Activated B cell treated with CpG ODN at 0.5 μM for 24 hours (primary cell): Measurements from ENCODE around the gene PRR5L. TPM values are rescaled to one million over a fixed set of nuclear protein-coding genes. Genes with fewer than 3 reads are reported as not detected.

Experiments
- ATAC-seq: fragments of 200-7000 bp; cut with Tn5 transposase; one replicate; pipeline ENCODE4 v1.10.0; 2021; ENCODE audit warnings: low read depth, mild to moderate bottlenecking, moderate library complexity
- CTCF ChIA-PET: fragments of 350-600 bp; sonication (Branson Sonifier 250); formaldehyde crosslinking; loops from one replicate; lab custom pipeline; 2021; ENCODE audit warnings: antibody characterized with exemption; lab: Charles Lee
- POLR2A ChIA-PET: fragments of 350-600 bp; sonication (Branson Sonifier 250); formaldehyde crosslinking; loops from one replicate; lab custom pipeline; 2021; ENCODE audit warnings: antibody characterized with exemption; lab: Charles Lee
- DNase-seq: peaks from one replicate; pipeline ENCODE4 v3.0.0; 2022
- H3K27ac Mint-ChIP-seq: one replicate; pipeline ENCODE4 v1.8.0; 2020; ENCODE audit warnings: mixed read lengths
- H3K27me3 Mint-ChIP-seq: one replicate; pipeline ENCODE4 v1.8.0; 2021; ENCODE audit warnings: mixed read lengths
- H3K36me3 Mint-ChIP-seq: one replicate; pipeline ENCODE4 v1.8.0; 2021; ENCODE audit warnings: low read depth, mixed read lengths
- H3K4me1 Mint-ChIP-seq: one replicate; pipeline ENCODE4 v1.8.0; 2021; ENCODE audit warnings: mixed read lengths
- H3K4me3 Mint-ChIP-seq: one replicate; pipeline ENCODE4 v1.8.0; 2020; ENCODE audit warnings: mild to moderate bottlenecking, mixed read lengths
- H3K9me3 Mint-ChIP-seq: one replicate; pipeline ENCODE4 v1.8.0; 2020; ENCODE audit warnings: mixed read lengths
- intact Hi-C: fragments of 100-400 bp; cut with micrococcal nuclease; formaldehyde crosslinking; loops from one replicate; pipeline ENCODE4 v1.15.1; 2024
- total RNA-seq: library from RNA; stranded (reverse); gene quantifications from 2 replicates; pipeline ENCODE4 v1.2.3, GENCODE V29; 2022
- TF ChIP-seq, protein P1 (sequence below): fragments of 200-600 bp; IDR thresholded peaks from one replicate; pipeline ENCODE4 v1.8.0; 2022; ENCODE audit warnings: antibody characterized with exemption, mild to moderate bottlenecking

The PRR5L gene, protein sequence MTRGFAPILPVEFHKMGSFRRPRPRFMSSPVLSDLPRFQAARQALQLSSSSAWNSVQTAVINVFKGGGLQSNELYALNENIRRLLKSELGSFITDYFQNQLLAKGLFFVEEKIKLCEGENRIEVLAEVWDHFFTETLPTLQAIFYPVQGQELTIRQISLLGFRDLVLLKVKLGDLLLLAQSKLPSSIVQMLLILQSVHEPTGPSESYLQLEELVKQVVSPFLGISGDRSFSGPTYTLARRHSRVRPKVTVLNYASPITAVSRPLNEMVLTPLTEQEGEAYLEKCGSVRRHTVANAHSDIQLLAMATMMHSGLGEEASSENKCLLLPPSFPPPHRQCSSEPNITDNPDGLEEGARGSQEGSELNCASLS
- total RNA-seq = 1.0 and 1.7 TPM in 2 replicates

DNA sequence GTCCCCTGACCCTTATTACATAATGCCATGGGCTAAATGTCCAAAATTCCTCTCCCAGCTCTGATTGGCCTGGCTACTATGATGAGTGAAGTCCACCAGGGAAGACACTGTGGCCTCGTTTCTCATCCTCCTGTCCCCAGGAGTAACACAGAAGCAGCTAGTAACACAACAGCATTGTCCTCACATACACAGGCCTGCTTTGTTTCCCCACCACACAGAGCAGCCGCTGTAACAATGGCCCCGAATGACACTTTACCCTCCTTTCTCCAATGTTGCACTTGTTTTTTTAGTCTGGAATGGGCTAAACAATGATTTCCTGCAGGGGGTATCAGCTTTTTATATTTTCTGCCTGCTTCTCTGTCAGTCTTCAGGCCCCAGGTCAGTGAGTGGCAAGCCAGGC is at the start of gene PRR5L:
PRR5L (plus strand) TSS at position 363 of the 400 bp plus-strand sequence. CDS start 104,834 bp downstream, outside the sequence.
- H3K27ac Mint-ChIP-seq = no peak within 1 kb of the TSS
- CTCF ChIA-PET = interaction anchor here (1.0 kb wide), 1 partner anchor 214 kb away, joined by 3 read pairs; the partner anchor contains the start of gene TRAF6
- no peak for DNase-seq
- intact Hi-C loops = no loop called here
- no peaks in the 10 kb centered on the region for H3K9me3 Mint-ChIP-seq
- H3K4me3 Mint-ChIP-seq = no peak within 1 kb of the TSS
- TF ChIP-seq, protein P1, sequence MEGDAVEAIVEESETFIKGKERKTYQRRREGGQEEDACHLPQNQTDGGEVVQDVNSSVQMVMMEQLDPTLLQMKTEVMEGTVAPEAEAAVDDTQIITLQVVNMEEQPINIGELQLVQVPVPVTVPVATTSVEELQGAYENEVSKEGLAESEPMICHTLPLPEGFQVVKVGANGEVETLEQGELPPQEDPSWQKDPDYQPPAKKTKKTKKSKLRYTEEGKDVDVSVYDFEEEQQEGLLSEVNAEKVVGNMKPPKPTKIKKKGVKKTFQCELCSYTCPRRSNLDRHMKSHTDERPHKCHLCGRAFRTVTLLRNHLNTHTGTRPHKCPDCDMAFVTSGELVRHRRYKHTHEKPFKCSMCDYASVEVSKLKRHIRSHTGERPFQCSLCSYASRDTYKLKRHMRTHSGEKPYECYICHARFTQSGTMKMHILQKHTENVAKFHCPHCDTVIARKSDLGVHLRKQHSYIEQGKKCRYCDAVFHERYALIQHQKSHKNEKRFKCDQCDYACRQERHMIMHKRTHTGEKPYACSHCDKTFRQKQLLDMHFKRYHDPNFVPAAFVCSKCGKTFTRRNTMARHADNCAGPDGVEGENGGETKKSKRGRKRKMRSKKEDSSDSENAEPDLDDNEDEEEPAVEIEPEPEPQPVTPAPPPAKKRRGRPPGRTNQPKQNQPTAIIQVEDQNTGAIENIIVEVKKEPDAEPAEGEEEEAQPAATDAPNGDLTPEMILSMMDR = no peak
- H3K4me1 Mint-ChIP-seq = no peaks in the 10 kb centered on the region
- ATAC-seq = no peak
- H3K36me3 Mint-ChIP-seq = no peaks in the 10 kb centered on the region
- POLR2A ChIA-PET = no interaction called here
- peaks cover 5% of the 10 kb centered on the region for H3K27me3 Mint-ChIP-seq

DNA sequence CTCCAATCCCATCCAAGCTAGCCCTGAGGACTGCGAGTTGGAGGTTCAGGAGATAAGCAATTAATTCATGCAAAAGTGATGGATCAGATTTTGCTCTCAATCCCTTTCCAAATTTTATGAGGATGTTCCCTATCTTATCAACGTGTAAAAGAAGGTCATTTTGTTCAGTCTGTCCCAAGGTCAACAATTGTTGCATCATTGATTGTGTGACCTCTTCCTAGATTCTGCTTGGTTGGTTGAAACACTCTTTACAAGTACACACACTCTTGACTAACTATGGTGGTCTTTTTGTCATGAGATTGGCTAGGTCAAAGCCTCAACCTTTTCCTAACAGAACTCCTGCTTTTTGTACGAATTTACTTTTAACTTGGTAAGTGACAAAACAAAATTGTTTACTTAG is 48.6 kb upstream of the PRR5L start:
- DNase-seq = no peak
- ChIA-PET POLR2A (no interaction called here), CTCF (interaction anchor here (1.2 kb wide), 1 partner anchor 10 kb away, joined by 3 read pairs; no protein-coding TSS in a partner anchor)
- no peak overlapping the region for H3K4me3 Mint-ChIP-seq
- TF ChIP-seq, protein P1 = no peak
- no peak for ATAC-seq
- intact Hi-C loops = loop anchor here (5.0 kb wide), 1 partner anchor 710 kb away; no protein-coding TSS in a partner anchor
- H3K27ac Mint-ChIP-seq = no peak overlapping the region
- H3K9me3 Mint-ChIP-seq = peaks cover 2% of the 10 kb centered on the region
- peaks cover 25% of the 10 kb centered on the region for H3K27me3 Mint-ChIP-seq
- no peaks in the 10 kb centered on the region for H3K36me3 Mint-ChIP-seq
- H3K4me1 Mint-ChIP-seq = no peaks in the 10 kb centered on the region

DNA sequence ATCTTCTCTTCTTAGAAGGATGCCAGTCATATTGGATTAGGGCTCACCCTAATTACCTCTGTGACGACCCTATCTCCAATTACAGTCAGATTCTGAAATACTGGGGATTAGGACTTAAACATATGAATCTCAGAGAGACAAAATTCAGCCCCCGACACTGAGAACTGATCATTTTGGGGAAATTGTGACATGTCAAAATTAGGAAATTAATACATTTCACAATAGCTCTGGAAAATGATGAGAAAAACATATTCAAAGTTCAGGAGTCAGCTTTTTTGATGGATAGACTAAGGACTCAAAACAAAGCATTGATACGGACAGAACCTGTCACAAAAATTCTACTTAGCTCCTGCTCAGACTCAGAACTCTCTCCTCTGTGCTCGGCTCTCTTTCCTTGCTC is 47.7 kb upstream of the PRR5L start:
- H3K9me3 Mint-ChIP-seq = peaks cover 2% of the 10 kb centered on the region
- CTCF ChIA-PET = interaction anchor here (1.2 to 1.5 kb wide), 2 partner anchors 9 to 11 kb away, joined by 3 read pairs; no protein-coding TSS in a partner anchor
- no peak for DNase-seq
- H3K4me1 Mint-ChIP-seq = no peaks in the 10 kb centered on the region
- POLR2A ChIA-PET = no interaction called here
- TF ChIP-seq, protein P1 = no peak
- H3K4me3 Mint-ChIP-seq = no peak overlapping the region
- no peak for ATAC-seq
- H3K36me3 Mint-ChIP-seq = no peaks in the 10 kb centered on the region
- H3K27ac Mint-ChIP-seq = no peak overlapping the region
- H3K27me3 Mint-ChIP-seq = peaks cover 22% of the 10 kb centered on the region
- intact Hi-C loops = loop anchor here (5.0 kb wide), 1 partner anchor 711 kb away; no protein-coding TSS in a partner anchor

DNA sequence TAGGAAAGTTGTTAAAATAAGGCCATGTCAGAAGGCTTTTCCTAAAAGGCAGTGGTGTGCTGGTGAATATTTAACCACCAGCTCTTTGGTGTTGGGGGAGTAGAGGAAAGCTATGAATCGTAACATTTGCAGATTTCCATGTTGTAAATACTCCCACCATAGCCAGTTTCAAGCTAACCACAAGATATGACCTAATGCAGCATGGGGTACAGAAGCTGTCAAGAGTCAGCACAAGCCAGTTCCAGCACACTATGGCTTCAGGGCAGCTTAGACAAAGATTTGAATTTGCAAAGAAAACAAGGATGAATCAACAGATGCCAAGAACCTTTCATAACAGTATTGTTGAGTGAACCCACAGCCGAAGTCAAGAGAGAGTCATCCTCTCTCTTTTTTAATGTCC is 46.8 kb upstream of the PRR5L start:
- no peak overlapping the region for H3K4me3 Mint-ChIP-seq
- H3K27me3 Mint-ChIP-seq = peaks cover 22% of the 10 kb centered on the region
- CTCF ChIA-PET = interaction anchor here (1.5 kb wide), 1 partner anchor 10 kb away, joined by 3 read pairs; no protein-coding TSS in a partner anchor
- TF ChIP-seq, protein P1 = no peak
- peaks cover 2% of the 10 kb centered on the region for H3K9me3 Mint-ChIP-seq
- no peaks in the 10 kb centered on the region for H3K36me3 Mint-ChIP-seq
- H3K4me1 Mint-ChIP-seq = no peaks in the 10 kb centered on the region
- POLR2A ChIA-PET = no interaction called here
- H3K27ac Mint-ChIP-seq = no peak overlapping the region
- no peak for ATAC-seq
- intact Hi-C loops = loop anchor here (5.0 kb wide), 1 partner anchor 712 kb away; no protein-coding TSS in a partner anchor
- DNase-seq = no peak

DNA sequence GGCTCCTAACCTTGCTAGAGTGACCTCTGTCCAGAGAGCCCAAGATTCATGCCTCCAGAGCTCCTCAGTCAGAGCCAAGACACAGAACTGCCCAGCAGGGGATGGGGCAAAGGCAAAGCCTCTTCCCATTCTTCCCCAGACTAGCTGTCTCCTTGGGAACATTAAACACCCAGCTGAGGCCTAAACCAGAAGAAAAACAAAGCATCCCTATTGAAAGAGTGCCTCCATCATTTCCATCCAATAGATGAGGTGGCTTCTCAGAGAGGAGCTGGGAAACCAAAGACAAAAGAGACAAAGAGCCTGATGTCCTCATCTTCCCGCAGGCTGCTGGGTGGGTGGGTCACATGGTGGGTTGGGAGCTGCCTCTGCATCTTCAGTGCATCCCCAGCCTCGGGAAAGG is 44.3 kb upstream of the PRR5L start:
- no peak overlapping the region for H3K4me3 Mint-ChIP-seq
- no peak overlapping the region for H3K27ac Mint-ChIP-seq
- ATAC-seq (no peak), DNase-seq (no peak)
- ChIA-PET POLR2A (no interaction called here), CTCF (no interaction called here)
- H3K9me3 Mint-ChIP-seq = peaks cover 2% of the 10 kb centered on the region
- H3K4me1 Mint-ChIP-seq = no peaks in the 10 kb centered on the region
- intact Hi-C loops = no loop called here
- H3K36me3 Mint-ChIP-seq = no peaks in the 10 kb centered on the region
- TF ChIP-seq, protein P1 = no peak
- H3K27me3 Mint-ChIP-seq = peaks cover 22% of the 10 kb centered on the region
